IPS-NIHi7 (cell line): Measurements from ENCODE around the gene SPATA19.

Source experiments
- DNase-seq: peaks from one replicate; pipeline ENCODE4 v3.0.0; 2012; ENCODE audit warnings: mixed read lengths; ENCODE audit errors: extremely low spot score

Gene SPATA19

GRCh38 chr11:133835593-133836548, 9.4 kb downstream of the SPATA19 start:
- DNase-seq, result no peak

- peak; percentile 83 for DNase-seq
These were observed 10.4 kb downstream of the SPATA19 start for GRCh38 chr11:133834682-133835592.

GRCh38 chr11:133833898-133834681, 11.2 kb downstream of the SPATA19 start:
- DNase-seq, result no peak

- DNase-seq, result no peak
These were observed 12.1 kb downstream of the SPATA19 start for GRCh38 chr11:133832991-133833897.

- DNase-seq, result no peak
These were observed 13.0 kb downstream of the SPATA19 start for GRCh38 chr11:133832096-133832990.

GRCh38 chr11:133830931-133831907, 14.1 kb downstream of the SPATA19 start:
- DNase-seq, result peak; percentile 74

GRCh38 chr11:133829566-133829965, 15.7 kb downstream of the SPATA19 start:
- DNase-seq, result no peak

GRCh38 chr11:133828871-133829270, 16.4 kb downstream of the SPATA19 start:
- DNase-seq, result no peak

GRCh38 chr11:133827556-133827955, 17.8 kb downstream of the SPATA19 start:
- no peak for DNase-seq

GRCh38 chr11:133826866-133827265, 18.4 kb downstream of the SPATA19 start:
- no peak for DNase-seq

- DNase-seq, result no peak
These were observed 19.6 kb downstream of the SPATA19 start for GRCh38 chr11:133825666-133826065.

GRCh38 chr11:133825156-133825555, 20.2 kb downstream of the SPATA19 start:
- no peak for DNase-seq

- DNase-seq, result no peak
These were observed 20.7 kb downstream of the SPATA19 start for GRCh38 chr11:133824593-133824992.

- DNase-seq, result no peak
These were observed 21.7 kb downstream of the SPATA19 start for GRCh38 chr11:133823614-133824013.

GRCh38 chr11:133823211-133823610, 22.1 kb downstream of the SPATA19 start:
- DNase-seq, result no peak

GRCh38 chr11:133821776-133822175, 23.5 kb downstream of the SPATA19 start:
- peak; percentile 90 for DNase-seq

- no peak for DNase-seq
These were observed 25.5 kb downstream of the SPATA19 start for GRCh38 chr11:133819746-133820315.

- DNase-seq, result no peak
These were observed 26.2 kb downstream of the SPATA19 start for GRCh38 chr11:133819114-133819513.
